GM18502 (cell line): ENCODE measurements around the gene FAM236A.
"Not testable (repeated sequence)": the region's sequence is repeated elsewhere in the genome, so short reads cannot be mapped to it uniquely, and the experiment has no call there.

Experiments
- ATAC-seq: cut with Tn5 transposase; IDR thresholded peaks from one replicate; pipeline ENCODE4 v1.9.1; 2021; ENCODE audit warnings: mild to moderate bottlenecking; ENCODE audit not compliant: unreplicated experiment, poor library complexity

Gene FAM236A

GRCh38 chrX:72937906-72938305 lies at the start of gene FAM236A:
Gene FAM236A, plus strand, starts transcription at chrX:72938206. Its CDS starts 57 bp downstream, at chrX:72938263.
- ATAC-seq, result not testable (repeated sequence)

- not testable (repeated sequence) for ATAC-seq
These were observed 48.3 kb upstream of the FAM236A start for GRCh38 chrX:72889740-72890139.

DNA sequence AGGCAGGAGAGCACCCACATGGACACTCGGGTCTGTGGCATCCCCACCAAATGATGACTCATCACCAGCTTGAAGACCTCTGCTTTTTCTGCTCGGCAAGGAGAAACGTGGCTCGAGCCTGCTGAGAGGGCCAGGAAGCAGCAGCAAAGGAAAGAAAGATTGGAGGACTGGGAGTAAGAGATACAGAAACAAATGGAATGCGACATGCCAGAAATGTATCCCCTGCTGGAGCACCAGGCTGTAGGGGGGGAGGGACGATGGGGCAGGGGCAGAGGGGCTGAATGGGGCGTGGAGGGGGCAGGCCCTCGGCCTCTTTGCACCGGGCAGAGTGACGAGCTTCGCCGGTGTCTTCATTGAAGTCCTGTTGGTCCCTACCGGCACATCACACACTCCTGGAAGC lies 25.7 kb upstream of the FAM236A start, which contains the start of gene FAM236C:
Gene FAM236C (plus strand): TSS at position 301 of the 400 bp plus-strand sequence. CDS start 100 bp downstream, outside the sequence.
- not testable (repeated sequence) for ATAC-seq

DNA sequence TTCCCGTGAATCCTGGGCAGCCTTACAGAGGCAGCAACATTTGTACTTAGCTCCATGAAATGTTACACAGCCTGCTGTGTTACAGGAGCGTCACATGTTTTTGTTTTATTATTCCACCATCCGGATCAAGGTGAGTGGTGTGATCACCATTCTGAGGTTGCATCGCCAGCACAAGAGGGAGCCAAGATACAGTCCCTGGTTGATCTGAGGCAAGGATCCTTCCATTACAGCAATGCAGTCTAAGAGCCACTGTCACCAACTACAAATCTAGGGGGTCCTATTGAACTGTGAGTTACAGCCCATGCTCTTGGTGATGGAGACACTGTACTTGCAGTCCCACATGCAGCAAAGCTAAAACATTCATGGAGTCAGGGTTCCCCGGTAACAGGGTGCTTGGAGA lies 21.9 kb upstream of the FAM236A start:
- ATAC-seq, result not testable (repeated sequence)

DNA sequence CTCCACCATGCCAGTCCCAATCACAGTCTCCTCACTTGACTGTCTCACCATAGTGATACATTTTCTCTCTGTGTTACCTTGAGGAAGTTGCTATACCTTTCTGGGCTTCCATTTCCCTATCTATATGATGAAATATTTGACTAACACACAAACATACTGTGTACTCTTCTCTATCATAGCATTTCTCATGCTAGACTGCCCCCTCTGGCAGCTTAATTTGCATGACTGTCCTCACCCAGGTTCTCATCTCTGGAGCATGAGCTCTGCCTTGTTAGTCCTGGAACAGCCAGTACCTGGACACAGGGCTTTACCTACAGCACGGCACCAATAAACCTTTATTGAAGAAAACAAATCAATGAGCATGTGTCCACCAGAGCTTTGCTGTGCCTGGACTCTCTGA lies 5.7 kb upstream of the FAM236A start:
- ATAC-seq, result not testable (repeated sequence)

DNA sequence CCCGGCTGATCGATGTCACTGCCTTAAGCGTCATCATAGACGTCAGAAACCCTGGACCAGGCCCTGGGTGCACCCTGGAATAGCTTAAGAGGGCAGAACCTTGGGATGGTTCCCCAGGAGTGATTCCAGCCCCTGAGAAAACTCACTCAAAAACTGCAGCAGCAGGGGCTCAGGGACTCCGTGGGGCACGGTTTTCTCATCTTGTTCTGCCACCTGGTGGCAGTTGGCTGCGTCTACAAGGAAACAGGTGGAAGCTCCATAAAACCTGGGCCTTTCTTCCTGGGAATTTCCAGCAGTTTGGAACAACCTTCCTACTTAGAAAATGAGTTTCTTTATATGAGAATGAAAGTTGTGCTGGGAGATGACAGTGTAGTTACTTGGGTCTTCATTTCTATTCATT lies 1.6 kb upstream of the FAM236A start:
- not testable (repeated sequence) for ATAC-seq

DNA sequence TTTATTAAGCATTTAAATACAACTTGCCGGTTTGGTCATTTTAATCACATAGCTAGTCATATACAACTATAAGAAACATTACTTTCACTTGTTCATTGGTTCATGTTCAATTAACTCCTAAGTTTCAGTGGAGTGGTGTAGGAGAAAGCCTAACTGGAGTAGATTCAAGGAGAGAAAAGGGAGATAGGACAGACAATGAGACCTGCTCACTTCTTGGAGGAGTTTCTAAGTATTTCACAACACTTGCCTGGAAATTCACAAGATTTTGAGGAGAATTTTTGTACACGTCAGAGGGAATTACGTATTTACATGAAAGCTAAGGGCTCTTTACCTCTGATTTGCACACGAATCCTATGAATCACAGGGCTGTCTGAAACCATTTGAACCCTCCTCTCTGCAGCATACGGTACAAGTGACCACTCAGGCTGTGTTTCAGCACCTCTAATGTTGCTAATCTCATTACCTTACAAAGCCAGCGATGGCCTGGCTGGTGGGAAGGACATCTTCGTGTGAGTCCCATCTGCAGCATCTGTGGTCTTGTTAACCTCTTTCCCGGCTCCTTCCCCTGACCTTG lies 1.0 kb upstream of the FAM236A start:
- ATAC-seq, result not testable (repeated sequence)

GRCh38 chrX:72942272-72942671 lies 4.3 kb downstream of the FAM236A start:
- ATAC-seq, result not testable (repeated sequence)

DNA sequence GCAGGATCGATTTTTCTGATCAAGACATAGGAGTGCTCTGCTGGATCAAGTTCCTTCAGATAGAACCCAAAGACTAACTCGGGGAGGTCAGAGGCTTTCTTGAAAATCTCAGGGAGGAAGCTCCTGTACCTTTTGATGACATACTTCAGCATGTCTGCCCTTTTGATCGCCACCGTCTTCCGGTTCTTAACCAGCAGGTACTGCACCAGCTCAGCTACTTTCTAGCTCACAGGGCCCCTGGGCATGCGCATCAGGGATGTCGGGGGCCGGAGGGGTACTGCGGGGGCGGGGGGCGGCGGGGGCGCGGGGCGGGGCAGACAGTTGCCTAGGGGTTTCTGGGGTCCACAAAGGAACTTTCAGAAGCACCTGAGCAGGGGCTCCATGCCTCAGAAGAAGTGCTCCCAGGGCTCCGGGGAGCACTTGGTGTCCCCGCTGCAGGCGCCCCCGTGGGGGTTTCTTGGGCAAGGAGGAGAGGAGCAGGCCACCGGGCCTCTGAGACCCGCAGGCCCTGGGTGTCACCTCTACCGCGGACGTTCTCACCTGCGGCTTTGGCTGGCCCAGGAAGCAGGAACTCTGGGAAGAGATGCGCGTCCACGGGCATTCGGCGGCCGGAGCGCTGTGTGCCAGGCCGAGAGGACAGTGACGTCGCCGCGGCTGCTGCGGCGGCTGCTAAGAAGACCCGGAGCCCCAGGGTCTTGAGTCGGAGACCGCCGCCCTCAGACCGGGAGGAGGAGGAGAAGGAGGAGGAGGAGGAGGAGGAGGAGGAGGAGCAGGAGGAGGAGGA lies 5.2 kb downstream of the FAM236A start:
- peak; percentile 79 for ATAC-seq

DNA sequence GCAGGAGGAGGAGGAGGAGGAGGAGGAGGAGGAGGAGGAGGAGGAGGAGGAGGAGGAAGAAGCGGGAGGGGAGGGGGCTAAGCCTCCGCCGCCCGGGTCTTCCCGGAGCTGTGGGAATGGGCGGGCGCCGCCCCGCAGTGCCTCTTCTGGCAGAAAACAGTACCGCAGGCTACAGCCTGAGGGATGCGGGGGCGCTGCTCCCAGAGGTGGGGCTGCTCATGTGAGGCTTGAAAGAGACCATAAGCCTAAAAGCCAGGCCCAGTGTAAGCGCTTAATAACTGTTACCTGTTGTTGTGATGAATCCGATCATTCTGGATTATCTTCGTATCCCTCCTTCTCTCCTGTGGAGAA lies 5.8 kb downstream of the FAM236A start, which contains the start of gene DMRTC1:
Gene DMRTC1 (minus strand): TSS at position 19 of the 351 bp plus-strand sequence. CDS start 68,143 bp downstream, outside the sequence.
- peak; percentile 90 for ATAC-seq

DNA sequence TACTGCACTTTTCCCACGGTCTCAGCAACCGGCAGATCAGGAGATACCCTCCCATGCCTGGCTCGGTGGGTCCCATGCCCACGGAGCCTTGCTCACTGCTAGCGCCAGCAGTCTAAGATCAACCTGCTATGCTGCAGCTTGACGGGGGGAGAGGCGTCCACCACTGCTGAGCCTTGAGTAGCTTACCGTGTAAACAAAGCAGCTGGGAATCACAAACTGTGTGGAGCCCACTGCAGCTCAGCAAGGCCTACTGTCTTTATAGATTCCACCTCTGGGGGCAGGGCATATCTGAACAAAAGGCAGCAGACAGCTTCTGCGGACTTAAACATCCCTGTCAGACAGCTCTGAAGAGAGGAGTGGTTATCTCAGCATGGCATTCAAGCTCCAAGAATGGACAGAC lies 22.0 kb downstream of the FAM236A start:
- ATAC-seq, result not testable (repeated sequence)

DNA sequence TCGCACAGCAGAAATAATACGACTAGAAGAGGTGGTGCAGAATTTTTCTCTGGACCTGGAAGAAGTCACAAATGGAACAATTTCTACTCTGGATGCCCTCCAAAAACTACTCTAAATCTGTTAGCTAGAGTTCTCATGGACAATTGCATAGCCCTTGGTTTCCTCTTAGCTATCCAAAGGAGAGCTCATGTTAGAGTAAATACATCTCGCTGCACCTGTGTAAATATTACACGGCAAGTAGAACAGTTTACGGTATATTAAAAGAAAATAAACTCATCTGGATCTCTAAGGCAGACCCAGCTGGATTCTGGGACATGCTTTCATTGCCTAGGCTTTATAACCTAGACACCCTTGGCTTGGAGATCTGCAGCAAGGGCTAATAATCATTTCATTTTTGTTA lies 33.9 kb downstream of the FAM236A start:
- not testable (repeated sequence) for ATAC-seq

GRCh38 chrX:72974885-72975284 lies 36.9 kb downstream of the FAM236A start:
- ATAC-seq, result not testable (repeated sequence)

DNA sequence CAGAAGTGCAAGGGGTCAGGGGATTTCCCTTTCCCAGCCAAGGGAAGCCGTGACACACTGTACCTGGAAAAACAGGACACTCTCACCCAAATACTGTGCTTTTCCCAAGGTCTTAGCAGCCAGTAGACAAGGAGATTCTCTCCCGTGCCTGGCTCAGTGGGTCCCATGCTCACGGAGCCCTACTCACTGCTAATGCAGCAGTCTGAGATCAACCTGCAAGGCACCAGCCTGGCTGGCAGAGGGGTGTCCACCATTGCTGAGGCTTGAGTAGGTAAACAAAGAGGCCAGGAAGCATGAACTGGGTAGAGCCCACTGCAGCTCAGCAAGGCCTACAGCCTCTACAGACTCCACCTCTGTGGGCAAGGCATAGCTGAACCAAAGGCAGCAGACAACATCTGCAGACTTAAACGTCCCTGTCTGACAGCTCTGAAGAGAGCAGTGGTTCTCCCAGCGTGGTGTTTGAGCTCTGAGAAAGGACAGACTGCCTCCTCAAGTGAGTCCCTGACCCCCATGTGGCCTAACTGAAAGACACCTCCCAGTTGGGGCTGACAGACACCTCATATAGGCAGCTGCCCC lies 43.0 kb downstream of the FAM236A start:
- not testable (repeated sequence) for ATAC-seq
